ENCODE measurements around the gene C10orf53. TPM values are rescaled to one million over a fixed set of nuclear protein-coding genes. Genes with fewer than 3 reads are reported as not detected.

C10orf53 gene
- total RNA-seq, 2 experiments from 2014 or later, result not detected

DNA sequence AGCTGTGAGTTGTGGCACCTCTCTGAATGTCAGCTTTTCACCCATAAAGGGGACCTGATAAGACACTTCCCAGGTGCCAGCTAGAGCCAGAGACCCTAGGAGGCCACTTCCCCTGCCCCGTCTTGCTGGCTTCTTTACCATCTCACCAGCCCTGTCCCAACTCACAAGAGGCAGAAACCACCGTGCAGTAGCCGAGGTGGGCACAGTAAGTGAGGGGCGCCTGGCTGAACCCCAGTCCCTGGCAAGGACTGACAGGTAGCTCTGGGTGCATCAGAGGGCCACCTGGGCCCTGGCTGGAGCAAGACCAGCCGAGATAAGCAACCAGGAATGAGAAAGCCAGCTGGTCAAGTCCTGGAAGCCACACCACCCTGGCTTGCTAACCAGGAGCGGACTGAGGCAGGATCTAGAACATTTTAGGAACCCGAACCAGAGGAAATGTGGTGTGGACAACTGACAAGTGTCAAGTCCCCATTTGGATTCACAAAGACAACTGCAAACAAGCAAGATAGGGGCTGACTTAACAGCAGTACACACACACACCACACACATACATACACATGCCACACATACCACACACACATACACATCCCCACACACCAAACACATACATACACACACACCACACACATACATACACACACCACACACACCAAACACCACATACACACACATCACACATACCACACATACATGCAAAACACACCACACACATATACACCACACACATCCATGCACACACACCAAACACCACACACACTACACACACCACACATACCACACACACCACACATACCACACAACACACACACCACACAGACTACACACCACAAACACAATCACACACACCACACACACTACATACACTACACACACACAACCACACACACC lies 61.9 kb downstream of the C10orf53 start:
- Mint-ChIP-seq H3K27me3 (no peaks in the 10 kb centered on the region), H3K27ac (no peak overlapping the region), H3K4me3 (no peak overlapping the region), H3K4me1 (ENCODE audit: low read depth) (no peaks in the 10 kb centered on the region), H3K36me3 (ENCODE audit: low read depth) (no peaks in the 10 kb centered on the region), H3K9me3 (no peaks in the 10 kb centered on the region)
- Histone ChIP-seq H3K4me1 (ENCODE audit: insufficient read depth, low read length) (no peaks in the 10 kb centered on the region), H3K36me3 (ENCODE audit: insufficient read depth, low read length) (no peaks in the 10 kb centered on the region), H3K4me3 (ENCODE audit: low read length) (no peak overlapping the region), H3K27me3 (ENCODE audit: control insufficient read depth in 1 of 2, insufficient read depth in 2 of 2, low read length in 2 of 2) (no peaks in the 10 kb centered on the region), H3K9me3 (ENCODE audit: control insufficient read depth in 1 of 2, insufficient read depth in 1 of 2, low read length in 2 of 2) (peaks cover 0 to 35% of the 10 kb centered on the region in 2 experiments), H3K27ac (ENCODE audit: low read depth in 1 of 2, low read length in 2 of 2) (no peak overlapping the region)
- ATAC-seq (ENCODE audit: poor library complexity) (no peak), DNase-seq (no peak)
- ChIA-PET CTCF (no interaction called here), POLR2A (no interaction called here)
- no peak for TF ChIP-seq CTCF (IDR thresholded peaks at IDR 0.05)
- intact Hi-C loops (cut with DNase I, micrococcal nuclease), result no loop called here

DNA sequence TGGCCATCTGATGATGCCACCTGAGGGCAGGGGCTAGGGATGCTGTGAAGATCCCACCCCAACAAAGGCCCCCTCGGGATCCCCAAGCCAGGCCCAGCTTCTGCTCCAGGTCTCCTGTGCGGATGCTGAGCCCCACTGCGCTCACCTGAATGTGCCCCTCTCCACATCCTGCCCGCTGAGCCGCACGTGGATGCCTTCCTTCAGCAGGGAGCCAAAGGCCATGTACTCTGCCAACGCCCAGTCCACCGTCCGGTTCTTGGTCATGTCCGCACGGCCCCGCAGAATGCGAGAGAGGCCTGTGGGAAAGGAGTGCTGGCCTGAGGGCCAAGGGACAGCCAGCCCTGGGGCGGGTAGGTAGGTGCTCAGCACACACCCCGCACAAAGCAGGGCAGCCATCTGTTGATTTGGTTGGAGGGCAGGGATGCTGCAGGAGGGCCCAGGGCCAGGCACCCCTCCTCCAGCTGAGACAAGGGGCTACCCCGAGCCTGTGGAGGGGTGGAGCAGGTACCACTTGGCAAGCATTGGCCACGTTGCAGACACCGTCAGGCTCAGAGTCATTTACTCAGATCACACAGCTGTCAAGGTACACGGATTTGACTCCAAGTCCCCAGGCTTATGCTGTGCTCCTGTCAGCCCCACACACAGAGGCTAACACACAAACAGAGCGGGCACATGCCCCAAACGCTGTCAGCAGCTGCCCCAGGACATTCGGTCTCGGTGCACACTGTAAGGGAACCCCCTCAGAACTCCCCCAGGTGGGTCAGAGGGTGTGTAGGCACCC lies 63.4 kb downstream of the C10orf53 start:
- intact Hi-C loops (cut with DNase I, micrococcal nuclease), result no loop called here
- ChIA-PET CTCF (no interaction called here), POLR2A (no interaction called here)
- Mint-ChIP-seq H3K27ac (no peak overlapping the region), H3K4me3 (no peak overlapping the region), H3K36me3 (ENCODE audit: low read depth) (no peaks in the 10 kb centered on the region), H3K9me3 (no peaks in the 10 kb centered on the region), H3K4me1 (ENCODE audit: low read depth) (no peaks in the 10 kb centered on the region), H3K27me3 (no peaks in the 10 kb centered on the region)
- Histone ChIP-seq H3K36me3 (ENCODE audit: insufficient read depth, low read length) (no peaks in the 10 kb centered on the region), H3K27ac (ENCODE audit: low read depth in 1 of 2, low read length in 2 of 2) (no peak overlapping the region), H3K4me1 (ENCODE audit: insufficient read depth, low read length) (no peaks in the 10 kb centered on the region), H3K4me3 (ENCODE audit: low read length) (no peak overlapping the region), H3K27me3 (ENCODE audit: control insufficient read depth in 1 of 2, insufficient read depth in 2 of 2, low read length in 2 of 2) (no peaks in the 10 kb centered on the region), H3K9me3 (ENCODE audit: control insufficient read depth in 1 of 2, insufficient read depth in 1 of 2, low read length in 2 of 2) (peaks cover 0 to 31% of the 10 kb centered on the region in 2 experiments)
- ATAC-seq (ENCODE audit: poor library complexity), result no peak
- no peak for DNase-seq
- TF ChIP-seq CTCF (IDR thresholded peaks at IDR 0.05), result no peak

DNA sequence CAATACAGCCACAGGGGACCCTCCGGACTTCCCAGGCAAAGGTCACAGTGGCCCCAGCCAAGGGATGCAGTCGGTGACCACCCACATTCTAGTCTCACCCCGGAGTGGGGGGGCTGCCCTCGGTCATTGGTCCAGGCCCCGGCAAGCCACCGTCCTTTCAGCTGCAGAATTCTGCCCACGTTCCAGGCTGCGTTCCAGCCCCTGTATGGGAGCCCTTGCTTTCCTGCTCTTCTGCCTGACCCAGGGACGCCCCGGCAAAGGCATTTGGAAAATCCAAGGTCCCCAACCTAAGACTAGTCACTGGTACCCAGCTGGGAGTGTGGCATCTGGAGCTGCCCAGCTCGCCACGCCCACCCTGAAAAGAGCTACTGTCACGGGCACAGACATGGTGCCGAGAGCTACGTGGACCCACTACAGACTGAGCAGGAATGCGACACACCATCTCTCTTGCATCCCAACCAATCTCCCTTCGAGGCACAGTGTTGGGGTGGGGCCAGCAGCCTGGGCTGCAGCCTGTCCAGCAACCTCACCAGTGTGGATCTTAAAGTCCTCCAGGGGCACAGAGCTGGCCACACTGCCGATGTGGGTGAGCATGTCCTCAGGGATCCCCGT lies 64.1 kb downstream of the C10orf53 start:
- Histone ChIP-seq H3K4me1 (ENCODE audit: insufficient read depth, low read length) (no peaks in the 10 kb centered on the region), H3K27ac (ENCODE audit: low read depth in 1 of 2, low read length in 2 of 2) (no peak overlapping the region), H3K36me3 (ENCODE audit: insufficient read depth, low read length) (no peaks in the 10 kb centered on the region), H3K27me3 (ENCODE audit: control insufficient read depth in 1 of 2, insufficient read depth in 2 of 2, low read length in 2 of 2) (no peaks in the 10 kb centered on the region), H3K4me3 (ENCODE audit: low read length) (no peak overlapping the region), H3K9me3 (ENCODE audit: control insufficient read depth in 1 of 2, insufficient read depth in 1 of 2, low read length in 2 of 2) (peaks cover 0 to 31% of the 10 kb centered on the region in 2 experiments)
- intact Hi-C loops (cut with DNase I, micrococcal nuclease), result no loop called here
- CTCF ChIA-PET, result no interaction called here
- no peak for DNase-seq
- Mint-ChIP-seq H3K9me3 (no peaks in the 10 kb centered on the region), H3K27ac (no peak overlapping the region), H3K4me1 (ENCODE audit: low read depth) (no peaks in the 10 kb centered on the region), H3K36me3 (ENCODE audit: low read depth) (no peaks in the 10 kb centered on the region), H3K27me3 (no peaks in the 10 kb centered on the region), H3K4me3 (no peak overlapping the region)
- POLR2A ChIA-PET, result no interaction called here
- no peak for ATAC-seq (ENCODE audit: poor library complexity)
- TF ChIP-seq CTCF (IDR thresholded peaks at IDR 0.05), result no peak
